GM23248 (cell line): ENCODE results near the gene SARDH.

Experiments
- EZH2 ChIP-seq: fragments of 200-600 bp; sonication (generic); IDR thresholded peaks from 2 replicates; pipeline ENCODE4 v1.6.1; 2018; ENCODE audit warnings: antibody characterized with exemption, mild to moderate bottlenecking; ENCODE audit not compliant: insufficient read depth, poor library complexity, severe bottlenecking
- EZH2phosphoT487 ChIP-seq: fragments of 200-600 bp; sonication (generic); IDR thresholded peaks from 2 replicates; pipeline ENCODE4 v1.6.1; 2018; ENCODE audit warnings: antibody characterized with exemption, moderate library complexity, mild to moderate bottlenecking, low read depth; ENCODE audit not compliant: insufficient read depth

DNA sequence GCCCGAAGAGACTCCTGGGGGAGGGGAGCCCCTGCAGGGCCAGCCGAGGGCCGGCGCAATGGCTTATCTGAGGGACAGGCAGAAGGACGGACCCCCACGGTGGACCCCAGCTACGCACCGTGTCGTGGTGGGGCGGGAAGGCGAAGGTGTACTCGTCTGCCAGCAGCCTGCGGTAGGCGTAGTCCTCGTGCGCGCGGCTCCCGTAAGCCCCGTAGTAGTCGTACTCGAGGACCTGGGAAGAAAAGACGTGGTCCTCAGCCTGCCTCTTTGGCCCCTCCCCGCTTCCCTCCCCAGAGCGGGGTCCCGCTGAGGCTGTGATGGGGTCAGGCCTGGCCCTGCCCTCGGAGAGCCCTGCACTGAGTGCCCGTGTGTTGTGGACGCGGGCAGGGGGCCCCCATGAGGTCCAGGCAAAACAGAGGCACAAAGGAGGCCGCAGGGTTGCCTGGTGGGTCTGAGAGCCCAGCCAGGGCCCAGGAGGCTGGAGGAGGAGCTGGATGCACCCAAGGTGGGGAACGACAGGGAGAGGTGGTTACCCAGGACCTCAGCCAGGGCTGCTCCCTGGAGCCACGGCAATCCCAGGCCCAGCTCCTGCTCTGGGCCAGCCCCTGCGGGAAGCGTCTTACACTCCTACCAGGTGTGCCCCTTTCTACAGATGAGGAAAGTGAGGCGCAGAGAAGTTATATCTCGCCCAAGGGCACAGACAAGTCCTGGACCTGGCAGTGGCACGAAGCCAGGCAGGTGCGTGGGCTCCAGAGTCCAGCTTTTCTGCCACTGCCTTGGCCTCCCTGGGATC is 35.2 kb downstream of the SARDH start:
- TF ChIP-seq EZH2 = no peak
- TF ChIP-seq EZH2phosphoT487 = no peak
